ENCODE data around the gene LARGE2. TPM values are rescaled to one million over a fixed set of nuclear protein-coding genes. Genes with fewer than 3 reads are reported as not detected.

Gene LARGE2
- total RNA-seq, 4 donors from 2014 or later, result 2.5 TPM; not detected in 3

GRCh38 chr11:45926536-45927331, 4.3 kb downstream of the LARGE2 start:
- no peak overlapping the region for H3K27ac ChIP-seq
- no CpG with 5 or more reads among the region's 12 CpGs for WGBS, 2 donors (ENCODE audit: low coverage in 1 of 2)
- no peaks in the 10 kb centered on the region for H3K9me3 ChIP-seq

GRCh38 chr11:45927332-45927683, 4.9 kb downstream of the LARGE2 start:
- no peak overlapping the region for H3K27ac ChIP-seq
- H3K9me3 ChIP-seq, result no peaks in the 10 kb centered on the region
- peaks cover 0 to 12% (median 8%) of the 10 kb centered on the region in 3 donors for H3K4me1 ChIP-seq
- peaks cover 48% of the 10 kb centered on the region for H3K27me3 ChIP-seq
- WGBS, 2 donors (ENCODE audit: low coverage in 1 of 2), result 56% methylated on average over 4 of the region's 15 CpGs; no CpG with 5 or more reads in 1 of the 2 donors
- ATAC-seq, result no peak
- H3K36me3 ChIP-seq, result peaks cover 0 to 20% of the 10 kb centered on the region in 2 donors
- no peak for TF ChIP-seq EP300 (IDR thresholded peaks at IDR 0.05)
- no peak for TF ChIP-seq CTCF (IDR thresholded peaks at IDR 0.05)
- no peak for TF ChIP-seq POLR2AphosphoS5 (IDR thresholded peaks at IDR 0.05)
- TF ChIP-seq POLR2A (IDR thresholded peaks at IDR 0.05), result no peak
- H3K4me3 ChIP-seq, result no peak overlapping the region

More at GRCh38 chr11:45926536-45927331, 4.3 kb downstream of the LARGE2 start:
- ATAC-seq, result no peak
- Histone ChIP-seq H3K36me3 (peaks cover 0 to 14% of the 10 kb centered on the region in 2 donors), H3K27me3 (peaks cover 54% of the 10 kb centered on the region), H3K4me1 (peaks cover 0 to 18% (median 13%) of the 10 kb centered on the region in 3 donors), H3K4me3 (no peak overlapping the region)
- no peak for TF ChIP-seq POLR2AphosphoS5 (IDR thresholded peaks at IDR 0.05)
- TF ChIP-seq POLR2A (IDR thresholded peaks at IDR 0.05), result no peak
- TF ChIP-seq CTCF (IDR thresholded peaks at IDR 0.05), result no peak

- peaks cover 43% of the 10 kb centered on the region for H3K27me3 ChIP-seq
- H3K27ac ChIP-seq, result no peak overlapping the region
- TF ChIP-seq CTCF (IDR thresholded peaks at IDR 0.05) (no peak), POLR2A (IDR thresholded peaks at IDR 0.05) (no peak), EP300 (IDR thresholded peaks at IDR 0.05) (no peak), POLR2AphosphoS5 (IDR thresholded peaks at IDR 0.05) (no peak)
- H3K4me3 ChIP-seq, result no peak overlapping the region
- WGBS, 2 donors (ENCODE audit: low coverage in 1 of 2), result 90 to 100% methylated on average over 1 to 6 of the region's 27 CpGs
- H3K4me1 ChIP-seq, result peaks cover 0 to 6% (median 2%) of the 10 kb centered on the region in 3 donors
- peaks cover 0 to 26% of the 10 kb centered on the region in 2 donors for H3K36me3 ChIP-seq
- ATAC-seq, result no peak
- no peaks in the 10 kb centered on the region for H3K9me3 ChIP-seq
Observed at GRCh38 chr11:45927684-45928413, 5.4 kb downstream of the LARGE2 start.

GRCh38 chr11:45928535-45929215, 6.2 kb downstream of the LARGE2 start:
- no peak overlapping the region for H3K27ac ChIP-seq
- TF ChIP-seq CTCF (IDR thresholded peaks at IDR 0.05), result no peak
- no peak for TF ChIP-seq EP300 (IDR thresholded peaks at IDR 0.05)
- TF ChIP-seq POLR2AphosphoS5 (IDR thresholded peaks at IDR 0.05), result no peak
- no peak for TF ChIP-seq POLR2A (IDR thresholded peaks at IDR 0.05)
- WGBS, 2 donors (ENCODE audit: low coverage in 1 of 2), result 50 to 73% methylated on average over 2 to 5 of the region's 13 CpGs
- H3K4me1 ChIP-seq, result no peaks in the 10 kb centered on the region
- ATAC-seq, result no peak
- H3K36me3 ChIP-seq, result peaks cover 0 to 34% of the 10 kb centered on the region in 2 donors
- no peak overlapping the region for H3K4me3 ChIP-seq
- peaks cover 35% of the 10 kb centered on the region for H3K27me3 ChIP-seq
- H3K9me3 ChIP-seq, result no peaks in the 10 kb centered on the region

All from gastroesophageal sphincter (tissue), 4 donors.